HFFc6 (cell line): Measurements from ENCODE around the gene HBEGF. TPM values are rescaled to one million over a fixed set of nuclear protein-coding genes. Genes with fewer than 3 reads are reported as not detected.

Source experiments
- DNase-seq: peaks from one replicate; pipeline ENCODE4 v3.0.0-alpha.2; 2018
- H3K27ac Mint-ChIP-seq: 2 replicates; pipeline ENCODE4 v1.8.0; 2020; ENCODE audit warnings: mild to moderate bottlenecking, mixed read lengths
- H3K27me3 Mint-ChIP-seq: 2 replicates; pipeline ENCODE4 v1.8.0; 2021; ENCODE audit warnings: mild to moderate bottlenecking, moderate library complexity, mixed read lengths; ENCODE audit not compliant: insufficient read depth
- H3K36me3 Mint-ChIP-seq: 2 replicates; pipeline ENCODE4 v1.8.0; 2021; ENCODE audit warnings: low read depth, mixed read lengths
- H3K4me1 Mint-ChIP-seq: 2 replicates; pipeline ENCODE4 v1.8.0; 2020; ENCODE audit warnings: low read depth, mixed read lengths
- H3K4me3 Mint-ChIP-seq: 2 replicates; pipeline ENCODE4 v1.8.0; 2020; ENCODE audit warnings: mild to moderate bottlenecking, moderate library complexity, mixed read lengths
- H3K9me3 Mint-ChIP-seq: 2 replicates; pipeline ENCODE4 v1.8.0; 2020; ENCODE audit warnings: mild to moderate bottlenecking, mixed read lengths
- total RNA-seq, 6 experiments: library from RNA; stranded (reverse); fragmentation: NEBNext Ultra II Directional; extraction: Animal tissue kit (Norgen Biotek cat#: 25700); gene quantifications; 2 replicates in 1 of 6; 3 replicates in 5 of 6; pipeline ENCODE4 v1.2.3, GENCODE V29; 2021
- TF ChIP-seq, protein P1 (sequence below): fragments of 200-600 bp; sonication (generic); IDR thresholded peaks from 2 replicates; pipeline ENCODE4 v1.5.0; 2021; ENCODE audit warnings: antibody characterized with exemption, mild to moderate bottlenecking

HBEGF gene
- total RNA-seq, 6 experiments from 2014 or later = 5.6 to 10.2 (median 6.9) TPM

GRCh38 chr5:140292212-140293036 lies 54.0 kb downstream of the HBEGF start:
- Mint-ChIP-seq H3K4me3 (no peak overlapping the region), H3K27me3 (no peaks in the 10 kb centered on the region; the same call in 1 of the 2 replicates), H3K9me3 (no peaks in the 10 kb centered on the region), H3K36me3 (peaks cover 15% of the 10 kb centered on the region), H3K27ac (0 out of 2 replicates have a peak overlapping the region, but pooled peaks have one; percentile 7), H3K4me1 (peaks cover 86% of the 10 kb centered on the region)
- DNase-seq = no peak
- TF ChIP-seq, protein P1, sequence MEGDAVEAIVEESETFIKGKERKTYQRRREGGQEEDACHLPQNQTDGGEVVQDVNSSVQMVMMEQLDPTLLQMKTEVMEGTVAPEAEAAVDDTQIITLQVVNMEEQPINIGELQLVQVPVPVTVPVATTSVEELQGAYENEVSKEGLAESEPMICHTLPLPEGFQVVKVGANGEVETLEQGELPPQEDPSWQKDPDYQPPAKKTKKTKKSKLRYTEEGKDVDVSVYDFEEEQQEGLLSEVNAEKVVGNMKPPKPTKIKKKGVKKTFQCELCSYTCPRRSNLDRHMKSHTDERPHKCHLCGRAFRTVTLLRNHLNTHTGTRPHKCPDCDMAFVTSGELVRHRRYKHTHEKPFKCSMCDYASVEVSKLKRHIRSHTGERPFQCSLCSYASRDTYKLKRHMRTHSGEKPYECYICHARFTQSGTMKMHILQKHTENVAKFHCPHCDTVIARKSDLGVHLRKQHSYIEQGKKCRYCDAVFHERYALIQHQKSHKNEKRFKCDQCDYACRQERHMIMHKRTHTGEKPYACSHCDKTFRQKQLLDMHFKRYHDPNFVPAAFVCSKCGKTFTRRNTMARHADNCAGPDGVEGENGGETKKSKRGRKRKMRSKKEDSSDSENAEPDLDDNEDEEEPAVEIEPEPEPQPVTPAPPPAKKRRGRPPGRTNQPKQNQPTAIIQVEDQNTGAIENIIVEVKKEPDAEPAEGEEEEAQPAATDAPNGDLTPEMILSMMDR = no peak

- TF ChIP-seq, protein P1 = no peak
- peaks cover 55% of the 10 kb centered on the region for H3K4me1 Mint-ChIP-seq
Observed at GRCh38 chr5:140287801-140288521, 58.4 kb downstream of the HBEGF start.

GRCh38 chr5:140286424-140286823 lies 60.0 kb downstream of the HBEGF start:
- TF ChIP-seq, protein P1 = no peak
- Mint-ChIP-seq H3K4me1 (peaks cover 42% of the 10 kb centered on the region), H3K27ac (no peak overlapping the region), H3K9me3 (no peaks in the 10 kb centered on the region), H3K27me3 (no peaks in the 10 kb centered on the region; the same call in 1 of the 2 replicates), H3K36me3 (peaks cover 13% of the 10 kb centered on the region), H3K4me3 (no peak overlapping the region)
- DNase-seq = no peak

More at GRCh38 chr5:140287801-140288521, 58.4 kb downstream of the HBEGF start:
- H3K27me3 Mint-ChIP-seq = no peaks in the 10 kb centered on the region; the same call in 1 of the 2 replicates
- no peaks in the 10 kb centered on the region for H3K9me3 Mint-ChIP-seq
- peak overlapping the region; percentile 52; the same call in 1 of the 2 replicates for H3K27ac Mint-ChIP-seq
- H3K4me3 Mint-ChIP-seq = no peak overlapping the region
- peaks cover 15% of the 10 kb centered on the region for H3K36me3 Mint-ChIP-seq
- no peak for DNase-seq

- TF ChIP-seq, protein P1 = no peak
- Mint-ChIP-seq H3K4me3 (no peak overlapping the region), H3K9me3 (no peaks in the 10 kb centered on the region)
Observed at GRCh38 chr5:140284013-140284412, 62.4 kb downstream of the HBEGF start.

More at GRCh38 chr5:140284013-140284412, 62.4 kb downstream of the HBEGF start:
- H3K36me3 Mint-ChIP-seq = no peaks in the 10 kb centered on the region
- DNase-seq = no peak
- no peaks in the 10 kb centered on the region for H3K27me3 Mint-ChIP-seq
- peaks cover 24% of the 10 kb centered on the region for H3K4me1 Mint-ChIP-seq
- H3K27ac Mint-ChIP-seq = no peak overlapping the region

Other genes with a start within 250 kb of the HBEGF start
- 10 to 100 TPM; 21.1 to 26.1 (median 22.3) TPM for gene PURA, start 232.5 kb downstream of the HBEGF start, total RNA-seq
- gene IGIP, start 220.7 kb downstream of the HBEGF start, total RNA-seq = 1 to 10 TPM; 3.4 to 8.4 (median 4.1) TPM
- gene CYSTM1, start 171.4 kb downstream of the HBEGF start, total RNA-seq = 10 to 100 TPM; 11.6 to 16.7 (median 12.5) TPM
- 10 to 100 TPM; 75.0 to 95.8 (median 89.0) TPM for gene PFDN1, start 43.5 kb downstream of the HBEGF start, total RNA-seq
- gene SLC4A9, start 13.6 kb upstream of the HBEGF start, total RNA-seq = not detected
- gene ANKHD1, start 55.2 kb upstream of the HBEGF start, total RNA-seq = 10 to 100 TPM; 35.4 to 49.7 (median 41.5) TPM
- 1 to 10 TPM; 1.8 to 4.0 (median 2.9) TPM for gene EIF4EBP3, start 201.1 kb upstream of the HBEGF start, total RNA-seq
- gene SRA1, start 210.9 kb upstream of the HBEGF start, total RNA-seq = 10 to 100 TPM; 50.0 to 62.3 (median 59.4) TPM
- gene APBB3, start 218.0 kb upstream of the HBEGF start, total RNA-seq = 10 to 100 TPM; 11.0 to 13.0 (median 11.7) TPM
- 10 to 100 TPM; 64.1 to 72.8 (median 71.2) TPM for gene SLC35A4, start 218.2 kb upstream of the HBEGF start, total RNA-seq